ENCODE measurements around the gene SLC39A3. TPM values are rescaled to one million over a fixed set of nuclear protein-coding genes. Genes with fewer than 3 reads are reported as not detected.

The SLC39A3 gene
- total and polyA plus RNA-seq, 10 of the 15 experiments (the other 5 are each of a cell fraction or from before 2014, with no cell fraction given) = 0.63 to 67.1 (median 51.2) TPM

DNA sequence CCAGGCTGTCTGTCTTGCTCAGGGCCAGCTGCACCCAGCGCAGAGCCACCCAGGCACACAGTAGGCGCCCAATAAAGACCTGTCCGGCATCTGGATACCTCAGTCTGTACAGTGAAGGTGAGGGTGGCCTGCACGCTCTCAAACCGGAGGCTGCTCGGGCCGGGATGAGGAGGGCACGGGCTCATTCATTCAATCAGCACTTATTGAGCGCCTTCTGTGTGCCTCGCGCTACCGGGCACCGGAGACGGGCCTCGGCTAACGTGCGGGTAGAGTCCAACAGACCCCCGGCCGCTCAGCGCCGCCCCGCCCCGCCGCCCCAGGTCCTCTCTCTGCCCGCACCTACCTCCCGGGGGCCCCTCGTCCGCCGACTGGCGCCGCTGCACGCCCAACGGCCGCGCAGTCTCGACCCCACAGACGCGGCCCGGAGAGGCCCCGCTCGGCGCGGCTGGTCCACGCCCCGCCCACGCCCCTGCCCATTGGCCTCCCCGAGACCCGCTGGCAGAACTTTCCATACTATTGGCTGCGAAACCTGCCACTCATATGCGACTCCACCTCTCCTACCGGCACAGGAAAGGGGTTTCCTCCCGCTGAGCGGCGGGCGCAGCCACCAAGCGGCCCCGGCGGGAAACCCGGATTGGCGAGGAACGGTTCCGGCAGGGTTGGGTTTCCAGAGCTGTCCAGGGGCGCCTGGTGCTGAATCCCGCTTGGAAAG, at the start of gene SLC39A3 (continued):
- TF ChIP-seq JUND (IDR thresholded peaks at IDR 0.05; ENCODE audit: low read depth, low read length) = no peak
- peak; percentile 33; the same call in 1 of the 2 replicates for TF ChIP-seq FOXK2 (IDR thresholded peaks at IDR 0.05)
- 0 out of 2 replicates have a peak, but pooled peaks have one; percentile 55 for TF ChIP-seq MEF2A (IDR thresholded peaks at IDR 0.05; ENCODE audit: insufficient read depth, low read depth, low read length)
- no peak for TF ChIP-seq RBBP5 (conservative IDR thresholded peaks at IDR 0.05)
- TF ChIP-seq ZNF384 (IDR thresholded peaks at IDR 0.05; ENCODE audit: borderline replicate concordance, low read depth, low read length) = no peak
- peak; percentile 54; the same call in 1 of the 2 replicates for TF ChIP-seq TAF1 (IDR thresholded peaks at IDR 0.05; ENCODE audit: borderline replicate concordance, low read depth, low read length)
- peak; percentile 88 for TF ChIP-seq HCFC1 (IDR thresholded peaks at IDR 0.05; ENCODE audit: low read length)
- TF ChIP-seq, protein P1, sequence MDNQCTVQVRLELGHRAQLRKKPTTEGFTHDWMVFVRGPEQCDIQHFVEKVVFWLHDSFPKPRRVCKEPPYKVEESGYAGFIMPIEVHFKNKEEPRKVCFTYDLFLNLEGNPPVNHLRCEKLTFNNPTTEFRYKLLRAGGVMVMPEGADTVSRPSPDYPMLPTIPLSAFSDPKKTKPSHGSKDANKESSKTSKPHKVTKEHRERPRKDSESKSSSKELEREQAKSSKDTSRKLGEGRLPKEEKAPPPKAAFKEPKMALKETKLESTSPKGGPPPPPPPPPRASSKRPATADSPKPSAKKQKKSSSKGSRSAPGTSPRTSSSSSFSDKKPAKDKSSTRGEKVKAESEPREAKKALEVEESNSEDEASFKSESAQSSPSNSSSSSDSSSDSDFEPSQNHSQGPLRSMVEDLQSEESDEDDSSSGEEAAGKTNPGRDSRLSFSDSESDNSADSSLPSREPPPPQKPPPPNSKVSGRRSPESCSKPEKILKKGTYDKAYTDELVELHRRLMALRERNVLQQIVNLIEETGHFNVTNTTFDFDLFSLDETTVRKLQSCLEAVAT (IDR thresholded peaks at IDR 0.05) = no peak
- TF ChIP-seq IKZF2 (IDR thresholded peaks at IDR 0.05) = peak; percentile 67 to 71; a peak in 3 of 4 replicates
- TF ChIP-seq ESRRA (IDR thresholded peaks at IDR 0.05; ENCODE audit: low read length) = peak; percentile 68; the same call in 1 of the 2 replicates
- no peak for TF ChIP-seq KDM1A (IDR thresholded peaks at IDR 0.05; ENCODE audit: borderline replicate concordance)
- TF ChIP-seq, protein P2, sequence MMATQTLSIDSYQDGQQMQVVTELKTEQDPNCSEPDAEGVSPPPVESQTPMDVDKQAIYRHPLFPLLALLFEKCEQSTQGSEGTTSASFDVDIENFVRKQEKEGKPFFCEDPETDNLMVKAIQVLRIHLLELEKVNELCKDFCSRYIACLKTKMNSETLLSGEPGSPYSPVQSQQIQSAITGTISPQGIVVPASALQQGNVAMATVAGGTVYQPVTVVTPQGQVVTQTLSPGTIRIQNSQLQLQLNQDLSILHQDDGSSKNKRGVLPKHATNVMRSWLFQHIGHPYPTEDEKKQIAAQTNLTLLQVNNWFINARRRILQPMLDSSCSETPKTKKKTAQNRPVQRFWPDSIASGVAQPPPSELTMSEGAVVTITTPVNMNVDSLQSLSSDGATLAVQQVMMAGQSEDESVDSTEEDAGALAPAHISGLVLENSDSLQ (IDR thresholded peaks at IDR 0.05) = peak; percentile 99
- TF ChIP-seq ZNF207 (IDR thresholded peaks at IDR 0.05; ENCODE audit: borderline replicate concordance) = peak; percentile 75
- TF ChIP-seq WRNIP1 (IDR thresholded peaks at IDR 0.05; ENCODE audit: borderline replicate concordance, low read depth, low read length) = 0 out of 2 replicates have a peak, but pooled peaks have one; percentile 66
- TF ChIP-seq, protein P3, sequence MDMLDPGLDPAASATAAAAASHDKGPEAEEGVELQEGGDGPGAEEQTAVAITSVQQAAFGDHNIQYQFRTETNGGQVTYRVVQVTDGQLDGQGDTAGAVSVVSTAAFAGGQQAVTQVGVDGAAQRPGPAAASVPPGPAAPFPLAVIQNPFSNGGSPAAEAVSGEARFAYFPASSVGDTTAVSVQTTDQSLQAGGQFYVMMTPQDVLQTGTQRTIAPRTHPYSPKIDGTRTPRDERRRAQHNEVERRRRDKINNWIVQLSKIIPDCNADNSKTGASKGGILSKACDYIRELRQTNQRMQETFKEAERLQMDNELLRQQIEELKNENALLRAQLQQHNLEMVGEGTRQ (IDR thresholded peaks at IDR 0.05; ENCODE audit: borderline replicate concordance, low read depth, low read length) = no peak
- TF ChIP-seq POLR2A (IDR thresholded peaks at IDR 0.05; ENCODE audit: low read depth, low read length) = peak; percentile 81
- no peak for TF ChIP-seq CHD1 (IDR thresholded peaks at IDR 0.05; ENCODE audit: low read depth, low read length)
- TF ChIP-seq CREM (IDR thresholded peaks at IDR 0.05; ENCODE audit: low read depth) = 0 out of 2 replicates have a peak, but pooled peaks have one; percentile 52
- TF ChIP-seq, protein P4, sequence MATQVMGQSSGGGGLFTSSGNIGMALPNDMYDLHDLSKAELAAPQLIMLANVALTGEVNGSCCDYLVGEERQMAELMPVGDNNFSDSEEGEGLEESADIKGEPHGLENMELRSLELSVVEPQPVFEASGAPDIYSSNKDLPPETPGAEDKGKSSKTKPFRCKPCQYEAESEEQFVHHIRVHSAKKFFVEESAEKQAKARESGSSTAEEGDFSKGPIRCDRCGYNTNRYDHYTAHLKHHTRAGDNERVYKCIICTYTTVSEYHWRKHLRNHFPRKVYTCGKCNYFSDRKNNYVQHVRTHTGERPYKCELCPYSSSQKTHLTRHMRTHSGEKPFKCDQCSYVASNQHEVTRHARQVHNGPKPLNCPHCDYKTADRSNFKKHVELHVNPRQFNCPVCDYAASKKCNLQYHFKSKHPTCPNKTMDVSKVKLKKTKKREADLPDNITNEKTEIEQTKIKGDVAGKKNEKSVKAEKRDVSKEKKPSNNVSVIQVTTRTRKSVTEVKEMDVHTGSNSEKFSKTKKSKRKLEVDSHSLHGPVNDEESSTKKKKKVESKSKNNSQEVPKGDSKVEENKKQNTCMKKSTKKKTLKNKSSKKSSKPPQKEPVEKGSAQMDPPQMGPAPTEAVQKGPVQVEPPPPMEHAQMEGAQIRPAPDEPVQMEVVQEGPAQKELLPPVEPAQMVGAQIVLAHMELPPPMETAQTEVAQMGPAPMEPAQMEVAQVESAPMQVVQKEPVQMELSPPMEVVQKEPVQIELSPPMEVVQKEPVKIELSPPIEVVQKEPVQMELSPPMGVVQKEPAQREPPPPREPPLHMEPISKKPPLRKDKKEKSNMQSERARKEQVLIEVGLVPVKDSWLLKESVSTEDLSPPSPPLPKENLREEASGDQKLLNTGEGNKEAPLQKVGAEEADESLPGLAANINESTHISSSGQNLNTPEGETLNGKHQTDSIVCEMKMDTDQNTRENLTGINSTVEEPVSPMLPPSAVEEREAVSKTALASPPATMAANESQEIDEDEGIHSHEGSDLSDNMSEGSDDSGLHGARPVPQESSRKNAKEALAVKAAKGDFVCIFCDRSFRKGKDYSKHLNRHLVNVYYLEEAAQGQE (IDR thresholded peaks at IDR 0.05; ENCODE audit: low read depth, low read length) = peak; percentile 99
- TF ChIP-seq NFYA (IDR thresholded peaks at IDR 0.05; ENCODE audit: borderline replicate concordance, low read depth, low read length) = no peak; the same call in 1 of the 2 replicates
- no peak for TF ChIP-seq SUPT20H (IDR thresholded peaks at IDR 0.05; ENCODE audit: borderline replicate concordance, control insufficient read depth, low read depth, low read length)

Measured in GM12878 (cell line).